GM21360 (cell line): Measurements from ENCODE around the gene LPXN.
"Not testable (repeated sequence)": the region's sequence is repeated elsewhere in the genome, so short reads cannot be mapped to it uniquely, and the experiment has no call there.

Experiments
- ATAC-seq: cut with Tn5 transposase; IDR thresholded peaks from one replicate; pipeline ENCODE4 v1.9.1; 2021; ENCODE audit warnings: mild to moderate bottlenecking, moderate library complexity; ENCODE audit not compliant: unreplicated experiment

Gene LPXN

GRCh38 chr11:58579192-58580129, 3.8 kb upstream of the LPXN start:
- peak; percentile 38 for ATAC-seq

- ATAC-seq: peak; percentile 36
Measured at GRCh38 chr11:58578635-58579191, 3.1 kb upstream of the LPXN start, which contains the start of gene ZFP91. Gene ZFP91, plus strand, starts transcription at chr11:58579063. Its CDS starts 219 bp downstream, at chr11:58579282.

- no peak for ATAC-seq
Measured at GRCh38 chr11:58578136-58578634, 2.5 kb upstream of the LPXN start.

GRCh38 chr11:58577555-58578135, 2.0 kb upstream of the LPXN start:
- peak; percentile 46 for ATAC-seq

GRCh38 chr11:58576887-58577471, 1.3 kb upstream of the LPXN start:
- ATAC-seq: no peak

GRCh38 chr11:58574881-58575280, 775 bp downstream of the LPXN start:
- no peak for ATAC-seq

GRCh38 chr11:58573451-58574104, 2.1 kb downstream of the LPXN start:
- ATAC-seq: peak; percentile 23

- ATAC-seq: not testable (repeated sequence)
Measured at GRCh38 chr11:58572906-58573305, 2.8 kb downstream of the LPXN start.

- peak; percentile 89 for ATAC-seq
Measured at GRCh38 chr11:58567889-58568512, 7.7 kb downstream of the LPXN start.

- no peak for ATAC-seq
Measured at GRCh38 chr11:58564231-58564630, 11.4 kb downstream of the LPXN start.

GRCh38 chr11:58562375-58562800, 13.3 kb downstream of the LPXN start:
- no peak for ATAC-seq

GRCh38 chr11:58561394-58562098, 14.1 kb downstream of the LPXN start:
- no peak for ATAC-seq

GRCh38 chr11:58560842-58561241, 14.8 kb downstream of the LPXN start:
- no peak for ATAC-seq

- ATAC-seq: no peak
Measured at GRCh38 chr11:58549644-58550043, 26.0 kb downstream of the LPXN start.

GRCh38 chr11:58546841-58547240, 28.8 kb downstream of the LPXN start:
- no peak for ATAC-seq

GRCh38 chr11:58531865-58532341, 43.8 kb downstream of the LPXN start:
- ATAC-seq: no peak

GRCh38 chr11:58530236-58530635, 45.4 kb downstream of the LPXN start:
- ATAC-seq: no peak

GRCh38 chr11:58527429-58527828, 48.2 kb downstream of the LPXN start:
- no peak for ATAC-seq

GRCh38 chr11:58526721-58527120, 48.9 kb downstream of the LPXN start:
- no peak for ATAC-seq
